Suprapubic skin (tissue), 3 donors: ENCODE measurements around the gene AFF2.

Experiments used
- CTCF ChIP-seq, 2 donors: fragments of 200-600 bp in 1 of 2; fragments of 450-650 bp in 1 of 2; sonication (generic) in 1 of 2; IDR thresholded peaks; one replicate each; pipeline ENCODE4 v1.5.1; 2016 to 2019; ENCODE audit warnings: antibody characterized with exemption in 2 of 2, mild to moderate bottlenecking in 1 of 2, moderate library complexity in 1 of 2
- POLR2A ChIP-seq, 2 donors: fragments of 450-650 bp; IDR thresholded peaks; one replicate each; pipeline ENCODE4 v1.6.1; 2017; ENCODE audit warnings: antibody characterized with exemption in 2 of 2, mild to moderate bottlenecking in 2 of 2, moderate library complexity in 2 of 2

DNA sequence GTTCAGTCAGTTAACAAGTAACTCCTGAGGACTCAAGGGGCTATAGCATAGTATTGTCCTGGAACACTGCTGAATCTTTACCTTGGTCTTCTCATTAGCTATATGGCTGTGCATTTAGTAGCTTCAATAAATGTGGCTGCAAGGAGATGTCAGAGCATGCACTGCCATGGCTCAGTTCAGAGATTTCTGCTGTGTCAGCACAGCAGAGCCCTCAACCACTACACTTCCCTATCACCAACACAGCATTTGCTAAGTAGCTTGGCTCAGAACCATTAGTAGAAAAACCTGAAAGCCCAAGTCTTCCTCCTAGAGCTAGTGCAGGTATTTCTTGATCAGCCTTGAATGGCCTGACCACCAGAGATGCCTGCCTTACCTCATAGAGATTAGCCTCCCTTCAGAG is 538.6 kb downstream of the AFF2 start:
- TF ChIP-seq CTCF (IDR thresholded peaks at IDR 0.05) (no peak), POLR2A (IDR thresholded peaks at IDR 0.05) (no peak)
